ENCODE results near the gene SRRM1. TPM values are rescaled to one million over a fixed set of nuclear protein-coding genes. Genes with fewer than 3 reads are reported as not detected.
A peak's percentile ranks its signal among the peaks of the same experiment; 100 is the strongest.

Gene SRRM1
- total and polyA plus RNA-seq, 9 of the 15 experiments (the other 6 are each of a cell fraction or from before 2014, with no cell fraction given), result 54.5 to 268 (median 115) TPM

DNA sequence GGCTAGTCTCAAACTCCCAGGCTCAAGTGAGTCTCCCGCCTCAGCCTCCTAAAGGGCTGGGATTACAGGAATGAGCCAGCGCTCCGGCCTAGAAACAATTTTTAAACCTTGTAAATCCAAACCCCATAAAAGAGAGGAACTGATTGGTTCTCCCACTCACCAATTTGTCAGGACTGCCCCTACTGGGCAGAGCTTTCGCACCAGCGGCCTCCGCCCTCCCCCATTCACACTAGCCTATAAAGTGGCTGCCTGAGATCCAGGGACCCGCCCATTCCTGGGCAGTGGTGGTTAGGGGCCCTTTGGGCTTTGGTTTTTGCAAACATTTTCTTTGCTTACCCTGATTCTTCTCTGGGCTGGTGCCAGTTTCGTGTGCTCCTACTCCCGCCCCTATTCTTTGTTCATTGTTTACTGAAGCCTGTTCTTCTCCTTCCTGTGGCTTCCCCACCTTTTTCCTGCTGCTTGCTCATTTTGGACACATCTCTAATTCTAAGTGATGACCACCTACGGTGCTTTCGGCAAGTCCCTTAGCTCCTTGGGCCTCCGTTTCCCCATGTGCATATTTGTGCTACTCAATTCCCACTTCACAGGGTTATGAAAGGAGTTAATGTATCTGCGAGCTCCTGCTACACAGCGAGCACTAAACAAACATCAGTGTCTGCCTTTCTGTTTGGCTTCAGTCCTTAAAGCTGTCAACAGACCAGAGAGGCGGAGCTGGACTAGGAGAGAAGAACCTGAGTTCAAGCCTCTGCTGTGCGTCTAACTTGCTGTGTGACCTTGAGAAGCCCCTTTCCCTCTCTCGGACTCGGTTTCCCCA is 62.4 kb downstream of the SRRM1 start (continued):
- TF ChIP-seq, protein P1, sequence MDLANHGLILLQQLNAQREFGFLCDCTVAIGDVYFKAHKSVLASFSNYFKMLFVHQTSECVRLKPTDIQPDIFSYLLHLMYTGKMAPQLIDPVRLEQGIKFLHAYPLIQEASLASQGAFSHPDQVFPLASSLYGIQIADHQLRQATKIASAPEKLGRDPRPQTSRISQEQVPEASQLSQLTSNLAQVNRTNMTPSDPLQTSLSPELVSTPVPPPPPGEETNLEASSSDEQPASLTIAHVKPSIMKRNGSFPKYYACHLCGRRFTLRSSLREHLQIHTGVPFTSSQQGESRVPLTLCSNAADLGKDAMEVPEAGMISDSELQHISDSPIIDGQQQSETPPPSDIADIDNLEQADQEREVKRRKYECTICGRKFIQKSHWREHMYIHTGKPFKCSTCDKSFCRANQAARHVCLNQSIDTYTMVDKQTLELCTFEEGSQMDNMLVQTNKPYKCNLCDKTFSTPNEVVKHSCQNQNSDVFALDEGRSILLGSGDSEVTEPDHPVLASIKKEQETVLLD (IDR thresholded peaks at IDR 0.05), result no peak
- TF ChIP-seq CHAMP1 (IDR thresholded peaks at IDR 0.05), result no peak
- TF ChIP-seq DIDO1 (tag; IDR thresholded peaks at IDR 0.05; ENCODE audit: low read depth), result no peak
- no peak for TF ChIP-seq ZNF408 (CRISPR knock-in tag; IDR thresholded peaks at IDR 0.05; ENCODE audit: low read depth)
- TF ChIP-seq, protein P2, sequence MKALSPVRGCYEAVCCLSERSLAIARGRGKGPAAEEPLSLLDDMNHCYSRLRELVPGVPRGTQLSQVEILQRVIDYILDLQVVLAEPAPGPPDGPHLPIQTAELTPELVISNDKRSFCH (CRISPR knock-in tag; IDR thresholded peaks at IDR 0.05), result no peak
- TF ChIP-seq, protein P2 (tag; IDR thresholded peaks at IDR 0.05), result no peak; the same call in 1 of the 2 replicates
- no peak for TF ChIP-seq TCF3 (CRISPR knock-in tag; IDR thresholded peaks at IDR 0.05)
- TF ChIP-seq BRCA1 (IDR thresholded peaks at IDR 0.05), result no peak
- no peak for TF ChIP-seq BRCA1 (CRISPR knock-in tag; IDR thresholded peaks at IDR 0.05)
- TF ChIP-seq CBX1 (IDR thresholded peaks at IDR 0.05; ENCODE audit: low read depth), result no peak
- TF ChIP-seq BHLHE40 (IDR thresholded peaks at IDR 0.05; ENCODE audit: low read length), result no peak
- no peak for TF ChIP-seq RHOXF2B (CRISPR knock-in tag; conservative IDR thresholded peaks at IDR 0.05)
- no peak for TF ChIP-seq ZNF830 (CRISPR knock-in tag; IDR thresholded peaks at IDR 0.05)
- no peak for TF ChIP-seq HNRNPH1 (optimal IDR thresholded peaks at IDR 0.05; ENCODE audit: low read depth, low read length)
- TF ChIP-seq, protein P3, sequence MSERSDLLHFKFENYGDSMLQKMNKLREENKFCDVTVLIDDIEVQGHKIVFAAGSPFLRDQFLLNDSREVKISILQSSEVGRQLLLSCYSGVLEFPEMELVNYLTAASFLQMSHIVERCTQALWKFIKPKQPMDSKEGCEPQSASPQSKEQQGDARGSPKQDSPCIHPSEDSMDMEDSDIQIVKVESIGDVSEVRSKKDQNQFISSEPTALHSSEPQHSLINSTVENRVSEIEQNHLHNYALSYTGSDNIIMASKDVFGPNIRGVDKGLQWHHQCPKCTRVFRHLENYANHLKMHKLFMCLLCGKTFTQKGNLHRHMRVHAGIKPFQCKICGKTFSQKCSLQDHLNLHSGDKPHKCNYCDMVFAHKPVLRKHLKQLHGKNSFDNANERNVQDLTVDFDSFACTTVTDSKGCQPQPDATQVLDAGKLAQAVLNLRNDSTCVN (CRISPR knock-in tag; IDR thresholded peaks at IDR 0.05), result no peak
- TF ChIP-seq TCF7L2 (IDR thresholded peaks at IDR 0.05; ENCODE audit: low read depth, low read length), result no peak
- no peak for TF ChIP-seq ZNF41 (CRISPR knock-in tag; conservative IDR thresholded peaks at IDR 0.05)
- TF ChIP-seq ARID3B (CRISPR knock-in tag; IDR thresholded peaks at IDR 0.05; ENCODE audit: borderline replicate concordance), result no peak
- TF ChIP-seq ZFX (CRISPR knock-in tag; IDR thresholded peaks at IDR 0.05), result 0 out of 2 replicates have a peak, but pooled peaks have one; percentile 24
- TF ChIP-seq, protein P4, sequence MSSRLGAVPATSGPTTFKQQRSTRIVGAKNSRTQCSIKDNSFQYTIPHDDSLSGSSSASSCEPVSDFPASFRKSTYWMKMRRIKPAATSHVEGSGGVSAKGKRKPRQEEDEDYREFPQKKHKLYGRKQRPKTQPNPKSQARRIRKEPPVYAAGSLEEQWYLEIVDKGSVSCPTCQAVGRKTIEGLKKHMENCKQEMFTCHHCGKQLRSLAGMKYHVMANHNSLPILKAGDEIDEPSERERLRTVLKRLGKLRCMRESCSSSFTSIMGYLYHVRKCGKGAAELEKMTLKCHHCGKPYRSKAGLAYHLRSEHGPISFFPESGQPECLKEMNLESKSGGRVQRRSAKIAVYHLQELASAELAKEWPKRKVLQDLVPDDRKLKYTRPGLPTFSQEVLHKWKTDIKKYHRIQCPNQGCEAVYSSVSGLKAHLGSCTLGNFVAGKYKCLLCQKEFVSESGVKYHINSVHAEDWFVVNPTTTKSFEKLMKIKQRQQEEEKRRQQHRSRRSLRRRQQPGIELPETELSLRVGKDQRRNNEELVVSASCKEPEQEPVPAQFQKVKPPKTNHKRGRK (tag; IDR thresholded peaks at IDR 0.05), result peak; percentile 54; the same call in 1 of the 2 replicates
